ENCODE results near the gene SRRM1.

GRCh38 chr1:24673341-24673740, 30.2 kb downstream of the SRRM1 start:
- TF ChIP-seq CTCF (IDR thresholded peaks at IDR 0.05) (no peak), POLR2AphosphoS5 (IDR thresholded peaks at IDR 0.05; ENCODE audit: low read depth, low read length) (no peak)
- TF ChIP-seq, protein P1, sequence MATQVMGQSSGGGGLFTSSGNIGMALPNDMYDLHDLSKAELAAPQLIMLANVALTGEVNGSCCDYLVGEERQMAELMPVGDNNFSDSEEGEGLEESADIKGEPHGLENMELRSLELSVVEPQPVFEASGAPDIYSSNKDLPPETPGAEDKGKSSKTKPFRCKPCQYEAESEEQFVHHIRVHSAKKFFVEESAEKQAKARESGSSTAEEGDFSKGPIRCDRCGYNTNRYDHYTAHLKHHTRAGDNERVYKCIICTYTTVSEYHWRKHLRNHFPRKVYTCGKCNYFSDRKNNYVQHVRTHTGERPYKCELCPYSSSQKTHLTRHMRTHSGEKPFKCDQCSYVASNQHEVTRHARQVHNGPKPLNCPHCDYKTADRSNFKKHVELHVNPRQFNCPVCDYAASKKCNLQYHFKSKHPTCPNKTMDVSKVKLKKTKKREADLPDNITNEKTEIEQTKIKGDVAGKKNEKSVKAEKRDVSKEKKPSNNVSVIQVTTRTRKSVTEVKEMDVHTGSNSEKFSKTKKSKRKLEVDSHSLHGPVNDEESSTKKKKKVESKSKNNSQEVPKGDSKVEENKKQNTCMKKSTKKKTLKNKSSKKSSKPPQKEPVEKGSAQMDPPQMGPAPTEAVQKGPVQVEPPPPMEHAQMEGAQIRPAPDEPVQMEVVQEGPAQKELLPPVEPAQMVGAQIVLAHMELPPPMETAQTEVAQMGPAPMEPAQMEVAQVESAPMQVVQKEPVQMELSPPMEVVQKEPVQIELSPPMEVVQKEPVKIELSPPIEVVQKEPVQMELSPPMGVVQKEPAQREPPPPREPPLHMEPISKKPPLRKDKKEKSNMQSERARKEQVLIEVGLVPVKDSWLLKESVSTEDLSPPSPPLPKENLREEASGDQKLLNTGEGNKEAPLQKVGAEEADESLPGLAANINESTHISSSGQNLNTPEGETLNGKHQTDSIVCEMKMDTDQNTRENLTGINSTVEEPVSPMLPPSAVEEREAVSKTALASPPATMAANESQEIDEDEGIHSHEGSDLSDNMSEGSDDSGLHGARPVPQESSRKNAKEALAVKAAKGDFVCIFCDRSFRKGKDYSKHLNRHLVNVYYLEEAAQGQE (IDR thresholded peaks at IDR 0.05; ENCODE audit: insufficient read depth in 1 of 2, low read depth in 2 of 2, low read length in 1 of 2) = no peak
